ENCODE measurements around the gene GPC6. TPM values are rescaled to one million over a fixed set of nuclear protein-coding genes. Genes with fewer than 3 reads are reported as not detected.
"Not testable (repeated sequence)": the region's sequence is repeated elsewhere in the genome, so short reads cannot be mapped to it uniquely, and the experiment has no call there.

Gene GPC6
- total and polyA plus RNA-seq, 9 of the 15 experiments (the other 6 are each of a cell fraction or from before 2014, with no cell fraction given) = under 0.01 to 0.20 (median 0.01) TPM; not detected in 4

- POLR2A ChIA-PET; H3K27ac ChIP-seq (ENCODE audit: extremely low read depth, low read depth, low read length); H3K4me1 ChIP-seq (replicated peaks in 1 of 2; ENCODE audit: control insufficient read depth in 2 of 2, insufficient read depth in 2 of 2, low read length in 2 of 2); in situ Hi-C loops (cut with MboI); H3K27me3 ChIP-seq (ENCODE audit: control insufficient read depth in 2 of 2, insufficient read depth in 2 of 2, low read length in 2 of 2); H3K79me2 ChIP-seq (ENCODE audit: control insufficient read depth, insufficient read depth, low read length); FAIRE-seq; H4K20me1 ChIP-seq (replicated peaks; ENCODE audit: control insufficient read depth, insufficient read depth, low read length); intact Hi-C loops (cut with micrococcal nuclease); H3K36me3 ChIP-seq (ENCODE audit: control insufficient read depth, insufficient read depth, low read length); H3K9me3 ChIP-seq (replicated peaks; ENCODE audit: control insufficient read depth, insufficient read depth, low read depth, low read length); H2AFZ ChIP-seq (ENCODE audit: low read depth, low read length); CTCF ChIA-PET (ENCODE audit: low intra/inter-chr PET ratio); ATAC-seq; H3K9ac ChIP-seq (ENCODE audit: insufficient read depth in 1 of 2, low read depth in 2 of 2, low read length in 2 of 2); BruUV-seq (replicated peaks); H3K4me3 ChIP-seq; H3K9me1 ChIP-seq (ENCODE audit: control insufficient read depth, insufficient read depth, low read length); H3K4me2 ChIP-seq (ENCODE audit: insufficient read depth, low read length); DNase-seq (ENCODE audit: extremely low read depth in 1 of 4, low spot score in 3 of 4): not testable (repeated sequence)
- WGBS (ENCODE audit: insufficient coverage, low coverage, missing lambda C conversion rate) = 9% methylated on average over 1 of the region's 4 CpGs
Measured at GRCh38 chr13:94209913-94210312, 983.3 kb downstream of the GPC6 start.

GRCh38 chr13:94210816-94211215 lies 984.2 kb downstream of the GPC6 start:
- WGBS (ENCODE audit: insufficient coverage, low coverage, missing lambda C conversion rate) = 0% methylated on average over 5 of the region's 5 CpGs
- Histone ChIP-seq H3K4me2 (ENCODE audit: insufficient read depth, low read length) (no peak overlapping the region), H3K4me1 (replicated peaks in 1 of 2; ENCODE audit: control insufficient read depth in 2 of 2, insufficient read depth in 2 of 2, low read length in 2 of 2) (no peaks in the 10 kb centered on the region), H3K79me2 (ENCODE audit: control insufficient read depth, insufficient read depth, low read length) (no peaks in the 10 kb centered on the region), H4K20me1 (replicated peaks; ENCODE audit: control insufficient read depth, insufficient read depth, low read length) (no peaks in the 10 kb centered on the region), H3K27ac (ENCODE audit: extremely low read depth, low read depth, low read length) (no peak overlapping the region), H3K36me3 (ENCODE audit: control insufficient read depth, insufficient read depth, low read length) (no peaks in the 10 kb centered on the region), H3K4me3 (no peak overlapping the region), H3K9me3 (replicated peaks; ENCODE audit: control insufficient read depth, insufficient read depth, low read depth, low read length) (no peaks in the 10 kb centered on the region), H2AFZ (ENCODE audit: low read depth, low read length) (no peak overlapping the region), H3K27me3 (ENCODE audit: control insufficient read depth in 2 of 2, insufficient read depth in 2 of 2, low read length in 2 of 2) (no peaks in the 10 kb centered on the region), H3K9me1 (ENCODE audit: control insufficient read depth, insufficient read depth, low read length) (no peaks in the 10 kb centered on the region), H3K9ac (ENCODE audit: insufficient read depth in 1 of 2, low read depth in 2 of 2, low read length in 2 of 2) (no peak overlapping the region)
- intact Hi-C loops (cut with micrococcal nuclease) (no loop called here), in situ Hi-C loops (cut with MboI) (no loop called here)
- POLR2A ChIA-PET = no interaction called here
- DNase-seq (ENCODE audit: extremely low read depth in 1 of 4, low spot score in 3 of 4) (no peak), ATAC-seq (no peak), FAIRE-seq (no peak)
- no TSS peak for BruUV-seq (replicated peaks)
- no peak for TF ChIP-seq BDP1 (IDR thresholded peaks at IDR 0.05; ENCODE audit: insufficient read depth, insufficient read length)
- TF ChIP-seq ZNF253 (CRISPR knock-in tag; conservative IDR thresholded peaks at IDR 0.05) = no peak
- no peak for TF ChIP-seq NFE2L1 (tag; IDR thresholded peaks at IDR 0.05; ENCODE audit: borderline replicate concordance, low read depth)
- no peak for TF ChIP-seq MEF2D (tag; conservative IDR thresholded peaks at IDR 0.05; ENCODE audit: low read depth)
- TF ChIP-seq RFX1 (IDR thresholded peaks at IDR 0.05) = no peak
- no peak for TF ChIP-seq CHAMP1 (IDR thresholded peaks at IDR 0.05)
- no peak for TF ChIP-seq ZFP30 (CRISPR knock-in tag; IDR thresholded peaks at IDR 0.05; ENCODE audit: borderline replicate concordance)
- CTCF ChIA-PET (ENCODE audit: low intra/inter-chr PET ratio) = no interaction called here
